Lower leg skin (tissue), 4 donors: Measurements from ENCODE around the gene ARHGEF2. TPM values are rescaled to one million over a fixed set of nuclear protein-coding genes. Genes with fewer than 3 reads are reported as not detected.

Source experiments
- DNase-seq, 2 donors: peaks; one replicate each; pipeline ENCODE4 v3.0.0-alpha.2; 2019; ENCODE audit warnings: low spot score in 2 of 2
- H3K4me3 ChIP-seq: fragments of 200-600 bp; sonication (generic); 2 replicates; pipeline ENCODE4 v1.5.1; 2017; ENCODE audit warnings: mild to moderate bottlenecking, low read depth; ENCODE audit not compliant: poor library complexity, severe bottlenecking
- POLR2A ChIP-seq, 2 donors: fragments of 450-650 bp; IDR thresholded peaks; one replicate each; pipeline ENCODE4 v1.6.1; 2016 to 2017; ENCODE audit warnings: antibody characterized with exemption in 2 of 2, mild to moderate bottlenecking in 1 of 2, moderate library complexity in 1 of 2
- WGBS, 2 donors: methylation state at CpG; one replicate each; pipeline ENCODE4 v1.1.5; 2018; 5-methylcytosine and 5-hydroxymethylcytosine counted together
- intact Hi-C: fragments of 100-400 bp; cut with DNase I; formaldehyde crosslinking; loops from one replicate; pipeline ENCODE4 v1.15.0; 2023; ENCODE audit warnings: low total_unique reads
- total RNA-seq, 4 donors: library from RNA; depleted of rRNA; stranded (reverse); fragments of >200 nt; gene quantifications; one replicate each; pipeline ENCODE4 v1.1.0, GENCODE V29; 2016
- TF ChIP-seq, protein P1 (sequence below), 3 donors: fragments of 450-650 bp; IDR thresholded peaks; one replicate each; pipeline ENCODE4 v1.5.1; 2016; ENCODE audit warnings: antibody characterized with exemption in 3 of 3, mild to moderate bottlenecking in 3 of 3, moderate library complexity in 2 of 3

The ARHGEF2 gene
- total RNA-seq, 4 donors from 2014 or later, result 18.7 to 35.5 (median 28.3) TPM

GRCh38 chr1:155951753-155952504, 26.4 kb downstream of the ARHGEF2 start:
- intact Hi-C loops, result no loop called here
- no peak for DNase-seq
- WGBS, 2 donors, result 85 to 86% methylated on average over 6 of the region's 6 CpGs
- TF ChIP-seq, protein P1, sequence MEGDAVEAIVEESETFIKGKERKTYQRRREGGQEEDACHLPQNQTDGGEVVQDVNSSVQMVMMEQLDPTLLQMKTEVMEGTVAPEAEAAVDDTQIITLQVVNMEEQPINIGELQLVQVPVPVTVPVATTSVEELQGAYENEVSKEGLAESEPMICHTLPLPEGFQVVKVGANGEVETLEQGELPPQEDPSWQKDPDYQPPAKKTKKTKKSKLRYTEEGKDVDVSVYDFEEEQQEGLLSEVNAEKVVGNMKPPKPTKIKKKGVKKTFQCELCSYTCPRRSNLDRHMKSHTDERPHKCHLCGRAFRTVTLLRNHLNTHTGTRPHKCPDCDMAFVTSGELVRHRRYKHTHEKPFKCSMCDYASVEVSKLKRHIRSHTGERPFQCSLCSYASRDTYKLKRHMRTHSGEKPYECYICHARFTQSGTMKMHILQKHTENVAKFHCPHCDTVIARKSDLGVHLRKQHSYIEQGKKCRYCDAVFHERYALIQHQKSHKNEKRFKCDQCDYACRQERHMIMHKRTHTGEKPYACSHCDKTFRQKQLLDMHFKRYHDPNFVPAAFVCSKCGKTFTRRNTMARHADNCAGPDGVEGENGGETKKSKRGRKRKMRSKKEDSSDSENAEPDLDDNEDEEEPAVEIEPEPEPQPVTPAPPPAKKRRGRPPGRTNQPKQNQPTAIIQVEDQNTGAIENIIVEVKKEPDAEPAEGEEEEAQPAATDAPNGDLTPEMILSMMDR (IDR thresholded peaks at IDR 0.05), result no peak
- TF ChIP-seq POLR2A (IDR thresholded peaks at IDR 0.05), result no peak
- H3K4me3 ChIP-seq, result no peak overlapping the region

DNA sequence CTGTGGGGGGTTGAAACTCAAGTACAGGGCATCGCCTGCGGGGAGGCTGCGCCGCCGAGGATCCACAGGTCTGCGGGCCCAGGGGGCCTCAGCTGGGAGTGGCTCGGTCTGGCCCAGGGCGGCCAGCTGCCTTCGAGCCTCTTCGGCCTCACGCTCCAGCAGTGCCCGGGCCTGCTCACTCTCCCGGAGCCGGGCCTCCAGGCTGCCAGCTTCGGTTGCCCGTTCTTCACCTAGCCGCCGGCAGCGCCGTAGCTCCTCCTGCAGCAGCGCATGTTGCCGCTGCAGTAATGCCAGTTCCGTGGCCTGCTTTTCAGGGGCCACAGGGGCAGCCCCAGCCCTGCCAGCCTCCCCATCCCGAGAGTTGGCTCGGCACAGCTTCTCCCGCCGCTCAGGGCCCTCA, 27.5 kb downstream of the ARHGEF2 start:
- no peak for TF ChIP-seq POLR2A (IDR thresholded peaks at IDR 0.05)
- TF ChIP-seq, protein P1 (IDR thresholded peaks at IDR 0.05), result no peak
- no peak overlapping the region for H3K4me3 ChIP-seq
- intact Hi-C loops, result no loop called here
- WGBS, 2 donors, result 96 to 97% methylated on average over 19 of the region's 27 CpGs
- no peak for DNase-seq

DNA sequence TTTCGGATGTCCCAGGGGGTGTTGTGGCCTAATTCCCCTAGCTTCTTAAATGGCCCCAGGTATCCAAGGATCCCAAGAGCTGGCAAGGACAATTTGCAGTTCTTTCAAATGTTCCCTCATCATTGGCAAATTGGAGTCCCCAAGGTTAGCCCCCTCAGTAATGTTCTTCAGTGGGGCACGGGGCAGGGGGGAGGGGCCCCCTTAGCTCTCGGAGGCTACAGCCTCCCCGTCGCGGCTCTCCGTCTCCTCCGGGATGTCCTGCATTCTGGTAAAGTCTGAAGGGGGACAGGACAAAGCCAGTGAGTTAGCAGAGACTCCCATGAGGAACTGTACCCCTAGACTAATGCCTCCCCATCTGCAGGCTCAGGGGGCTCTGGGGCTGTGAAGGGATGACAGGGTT, 30.6 kb downstream of the ARHGEF2 start:
- H3K4me3 ChIP-seq, result no peak overlapping the region
- intact Hi-C loops, result loop anchor here (5.0 kb wide), 1 partner anchor 40 kb away; no protein-coding TSS in a partner anchor
- TF ChIP-seq, protein P1 (IDR thresholded peaks at IDR 0.05), result no peak
- no peak for TF ChIP-seq POLR2A (IDR thresholded peaks at IDR 0.05)
- WGBS, 2 donors, result 76 to 88% methylated on average over 8 of the region's 8 CpGs
- no peak for DNase-seq

DNA sequence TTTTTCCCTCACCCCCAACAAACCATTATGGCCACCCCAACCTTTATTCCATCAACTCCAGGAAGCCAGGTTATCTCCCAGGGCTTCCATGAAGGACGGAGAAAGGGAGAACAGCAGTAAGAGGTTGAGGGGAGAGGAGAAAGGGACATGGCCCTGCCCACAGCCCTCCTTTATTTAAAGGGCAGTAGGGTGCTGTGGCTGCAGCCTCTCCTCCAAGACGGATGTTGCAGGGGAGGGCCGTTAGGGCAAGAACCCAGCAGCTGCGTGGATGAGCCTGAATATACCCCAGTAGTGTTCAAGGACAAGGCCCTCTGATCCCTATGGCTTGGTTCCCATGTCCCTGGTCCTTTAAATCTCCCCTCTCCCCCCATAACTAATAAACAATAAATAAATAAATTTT, 31.1 kb downstream of the ARHGEF2 start:
- intact Hi-C loops, result loop anchor here (5.0 kb wide), 1 partner anchor 40 kb away; no protein-coding TSS in a partner anchor
- no peak for DNase-seq
- no peak for TF ChIP-seq POLR2A (IDR thresholded peaks at IDR 0.05)
- TF ChIP-seq, protein P1 (IDR thresholded peaks at IDR 0.05), result no peak
- no peak overlapping the region for H3K4me3 ChIP-seq
- 77 to 80% methylated on average over 4 of the region's 4 CpGs for WGBS, 2 donors

GRCh38 chr1:155946633-155947219, 31.6 kb downstream of the ARHGEF2 start:
- DNase-seq, result no peak
- TF ChIP-seq, protein P1 (IDR thresholded peaks at IDR 0.05), result no peak
- TF ChIP-seq POLR2A (IDR thresholded peaks at IDR 0.05), result no peak
- WGBS, 2 donors, result 87 to 88% methylated on average over 8 of the region's 8 CpGs
- intact Hi-C loops, result loop anchor here (5.0 kb wide), 1 partner anchor 41 kb away; no protein-coding TSS in a partner anchor
- no peak overlapping the region for H3K4me3 ChIP-seq
